NCI-H510A treated with DMSO at 0.1 percent for 48 hours (cell line): ENCODE measurements around the gene CDK5RAP3.
"Not testable (repeated sequence)": the region's sequence is repeated elsewhere in the genome, so short reads cannot be mapped to it uniquely, and the experiment has no call there.

ENCODE experiments used
- DNase-seq: peaks from one replicate; lab custom pipeline; 2025; lab: John Stamatoyannopoulos, UW

CDK5RAP3 gene

GRCh38 chr17:47975189-47975822 is 4.4 kb downstream of the CDK5RAP3 start:
- DNase-seq: no peak

GRCh38 chr17:47975823-47976205 is 4.9 kb downstream of the CDK5RAP3 start:
- DNase-seq: no peak

GRCh38 chr17:47978324-47978723 is 7.4 kb downstream of the CDK5RAP3 start:
- peak; percentile 84 for DNase-seq

- DNase-seq: no peak
Observed at GRCh38 chr17:47980541-47980940, 9.6 kb downstream of the CDK5RAP3 start.

- DNase-seq: no peak
Observed at GRCh38 chr17:47981462-47981861, 10.5 kb downstream of the CDK5RAP3 start.

- DNase-seq: no peak
Observed at GRCh38 chr17:47982091-47982617, 11.2 kb downstream of the CDK5RAP3 start.

GRCh38 chr17:47982645-47983390 is 11.9 kb downstream of the CDK5RAP3 start:
- no peak for DNase-seq

GRCh38 chr17:47983492-47984223 is 12.7 kb downstream of the CDK5RAP3 start:
- DNase-seq: no peak

GRCh38 chr17:47986520-47986919 is 15.6 kb downstream of the CDK5RAP3 start:
- DNase-seq: no peak

- DNase-seq: peak; percentile 95
Observed at GRCh38 chr17:47987240-47987835, 16.4 kb downstream of the CDK5RAP3 start.

GRCh38 chr17:47988445-47988844 is 17.5 kb downstream of the CDK5RAP3 start:
- not testable (repeated sequence) for DNase-seq

- DNase-seq: no peak
Observed at GRCh38 chr17:47989159-47989558, 18.2 kb downstream of the CDK5RAP3 start.

- DNase-seq: no peak
Observed at GRCh38 chr17:47989700-47990099, 18.8 kb downstream of the CDK5RAP3 start.

GRCh38 chr17:47990962-47991731 is 20.2 kb downstream of the CDK5RAP3 start:
- DNase-seq: no peak

- DNase-seq: no peak
Observed at GRCh38 chr17:47992216-47992615, 21.3 kb downstream of the CDK5RAP3 start.

- no peak for DNase-seq
Observed at GRCh38 chr17:47993031-47993564, 22.2 kb downstream of the CDK5RAP3 start.

GRCh38 chr17:47993964-47994363 is 23.1 kb downstream of the CDK5RAP3 start:
- no peak for DNase-seq

- no peak for DNase-seq
Observed at GRCh38 chr17:47994724-47995123, 23.8 kb downstream of the CDK5RAP3 start.

- DNase-seq: no peak
Observed at GRCh38 chr17:47995241-47995935, 24.5 kb downstream of the CDK5RAP3 start.

- DNase-seq: no peak
Observed at GRCh38 chr17:47996201-47996600, 25.3 kb downstream of the CDK5RAP3 start.

- DNase-seq: no peak
Observed at GRCh38 chr17:47997586-47997985, 26.7 kb downstream of the CDK5RAP3 start.
